SK-N-SH (cell line): ENCODE measurements around the gene SEMA3A.

Experiments
- CHD2 ChIP-seq: fragments of 150-350 bp; IDR thresholded peaks from 2 replicates; pipeline ENCODE4 v1.6.1; 2018; ENCODE audit warnings: low read length; ENCODE audit not compliant: partially characterized antibody
- FOXM1 ChIP-seq: IDR thresholded peaks from 2 replicates; pipeline ENCODE4 v1.4.0; 2012; ENCODE audit warnings: low read depth, mild to moderate bottlenecking
- GABPA ChIP-seq: IDR thresholded peaks from 2 replicates; pipeline ENCODE4 v1.4.0; 2012; ENCODE audit warnings: low read depth, mild to moderate bottlenecking
- IRF3 ChIP-seq: fragments of 150-350 bp; IDR thresholded peaks from 2 replicates; pipeline ENCODE4 v1.6.1; 2016; ENCODE audit warnings: mild to moderate bottlenecking, low read depth, low read length
- MXI1 ChIP-seq: IDR thresholded peaks from 2 replicates; pipeline ENCODE4 v1.6.1; 2012; ENCODE audit warnings: mild to moderate bottlenecking, low read depth, low read length, improper control_type of control experiment
- NRF1 ChIP-seq: IDR thresholded peaks from 2 replicates; pipeline ENCODE4 v1.6.1; 2012; ENCODE audit warnings: low read depth, mild to moderate bottlenecking, low read length
- RXRA ChIP-seq: IDR thresholded peaks from 2 replicates; pipeline ENCODE4 v1.4.0; 2012; ENCODE audit warnings: low read depth, mild to moderate bottlenecking, borderline replicate concordance
- TF ChIP-seq, protein P1 (sequence below): fragments of 200-600 bp; sonication (generic); IDR thresholded peaks from 2 replicates; pipeline ENCODE4 v1.6.1; 2017; ENCODE audit warnings: antibody characterized with exemption, mild to moderate bottlenecking, moderate library complexity

DNA sequence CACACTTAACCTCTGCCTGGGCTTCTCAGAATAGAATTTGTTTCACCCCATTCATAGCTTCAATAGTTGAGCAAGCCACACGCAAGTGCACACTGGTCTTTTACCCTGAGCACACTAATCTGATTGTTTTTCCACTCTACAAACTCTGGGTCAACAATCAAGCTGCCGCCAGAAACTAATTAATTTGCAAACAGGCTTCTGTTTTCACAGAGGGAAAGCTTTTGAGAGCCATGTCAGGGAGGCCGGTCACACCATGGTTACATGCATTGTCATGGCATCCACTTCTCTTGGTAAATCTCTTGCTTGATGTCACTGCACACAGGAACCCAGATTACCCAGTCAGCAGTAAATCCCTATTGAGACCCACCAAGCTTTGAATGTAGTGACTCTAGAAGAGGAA lies 154.2 kb downstream of the SEMA3A start:
- TF ChIP-seq IRF3 (no peak), MXI1 (no peak), RXRA (no peak), GABPA (no peak), NRF1 (no peak), CHD2 (no peak), FOXM1 (no peak)
- TF ChIP-seq, protein P1, sequence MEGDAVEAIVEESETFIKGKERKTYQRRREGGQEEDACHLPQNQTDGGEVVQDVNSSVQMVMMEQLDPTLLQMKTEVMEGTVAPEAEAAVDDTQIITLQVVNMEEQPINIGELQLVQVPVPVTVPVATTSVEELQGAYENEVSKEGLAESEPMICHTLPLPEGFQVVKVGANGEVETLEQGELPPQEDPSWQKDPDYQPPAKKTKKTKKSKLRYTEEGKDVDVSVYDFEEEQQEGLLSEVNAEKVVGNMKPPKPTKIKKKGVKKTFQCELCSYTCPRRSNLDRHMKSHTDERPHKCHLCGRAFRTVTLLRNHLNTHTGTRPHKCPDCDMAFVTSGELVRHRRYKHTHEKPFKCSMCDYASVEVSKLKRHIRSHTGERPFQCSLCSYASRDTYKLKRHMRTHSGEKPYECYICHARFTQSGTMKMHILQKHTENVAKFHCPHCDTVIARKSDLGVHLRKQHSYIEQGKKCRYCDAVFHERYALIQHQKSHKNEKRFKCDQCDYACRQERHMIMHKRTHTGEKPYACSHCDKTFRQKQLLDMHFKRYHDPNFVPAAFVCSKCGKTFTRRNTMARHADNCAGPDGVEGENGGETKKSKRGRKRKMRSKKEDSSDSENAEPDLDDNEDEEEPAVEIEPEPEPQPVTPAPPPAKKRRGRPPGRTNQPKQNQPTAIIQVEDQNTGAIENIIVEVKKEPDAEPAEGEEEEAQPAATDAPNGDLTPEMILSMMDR: no peak
